GM19395 (cell line): ENCODE data around the gene CCS.
"Not testable (repeated sequence)": the region's sequence is repeated elsewhere in the genome, so short reads cannot be mapped to it uniquely, and the experiment has no call there.

Experiments used
- ATAC-seq: cut with Tn5 transposase; IDR thresholded peaks from one replicate; pipeline ENCODE4 v1.9.1; 2021; ENCODE audit warnings: mild to moderate bottlenecking, moderate library complexity; ENCODE audit not compliant: unreplicated experiment

CCS gene

GRCh38 chr11:66589996-66590675 is 2.8 kb upstream of the CCS start:
- no peak for ATAC-seq

GRCh38 chr11:66591175-66591574 is 1.8 kb upstream of the CCS start:
- ATAC-seq: no peak

- ATAC-seq: peak; percentile 21
Measured at GRCh38 chr11:66593303-66593635, 284 bp downstream of the CCS start.

- ATAC-seq: no peak
Measured at GRCh38 chr11:66593650-66594049, 665 bp downstream of the CCS start.

- no peak for ATAC-seq
Measured at GRCh38 chr11:66595245-66595904, 2.4 kb downstream of the CCS start.

- ATAC-seq: no peak
Measured at GRCh38 chr11:66598993-66599392, 6.0 kb downstream of the CCS start.

- ATAC-seq: no peak
Measured at GRCh38 chr11:66600219-66600618, 7.2 kb downstream of the CCS start.

- no peak for ATAC-seq
Measured at GRCh38 chr11:66600631-66601233, 7.7 kb downstream of the CCS start.

GRCh38 chr11:66603072-66603471 is 10.1 kb downstream of the CCS start:
- ATAC-seq: no peak

- no peak for ATAC-seq
Measured at GRCh38 chr11:66604155-66604554, 11.2 kb downstream of the CCS start.

GRCh38 chr11:66606608-66607007 is 13.6 kb downstream of the CCS start:
- not testable (repeated sequence) for ATAC-seq

GRCh38 chr11:66607126-66607834 is 14.3 kb downstream of the CCS start:
- ATAC-seq: no peak

GRCh38 chr11:66609721-66610617 is 17.0 kb downstream of the CCS start:
- no peak for ATAC-seq

- no peak for ATAC-seq
Measured at GRCh38 chr11:66612458-66612857, 19.5 kb downstream of the CCS start.

GRCh38 chr11:66614073-66614472 is 21.1 kb downstream of the CCS start:
- ATAC-seq: no peak

GRCh38 chr11:66616379-66617154 is 23.6 kb downstream of the CCS start, which contains the start of gene RBM14:
Gene RBM14 (plus strand): TSS chr11:66616630. CDS start chr11:66616721, 91 bp downstream.
- peak; percentile 88 for ATAC-seq

- ATAC-seq: peak; percentile 13
Measured at GRCh38 chr11:66617155-66617834, 24.3 kb downstream of the CCS start.

- no peak for ATAC-seq
Measured at GRCh38 chr11:66619080-66619554, 26.1 kb downstream of the CCS start.

- ATAC-seq: no peak
Measured at GRCh38 chr11:66624450-66624849, 31.5 kb downstream of the CCS start.
